ENCODE data around the gene ITGA8.
"Not testable (repeated sequence)": the region's sequence is repeated elsewhere in the genome, so short reads cannot be mapped to it uniquely, and the experiment has no call there.

ITGA8 gene

DNA sequence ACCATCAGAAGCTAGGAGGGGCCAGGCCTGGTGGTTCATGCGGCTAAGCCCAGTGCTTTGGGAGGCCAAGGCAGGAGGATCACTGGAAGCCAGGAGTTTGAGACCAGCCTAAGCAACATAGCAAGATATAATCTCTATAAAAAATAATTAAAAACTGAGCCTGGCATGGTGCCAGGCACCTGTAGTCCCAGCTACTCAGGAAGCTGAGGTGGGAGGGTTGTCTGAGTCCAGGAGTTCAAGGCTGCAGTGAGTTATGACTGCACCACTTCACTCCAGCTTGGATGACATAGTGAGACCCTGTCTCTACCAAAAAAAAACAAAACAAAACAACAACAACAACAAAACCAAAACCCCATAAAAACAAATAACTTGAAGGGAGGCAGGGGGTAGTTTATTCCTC is 175.7 kb downstream of the ITGA8 start:
- H3K4me2 ChIP-seq (ENCODE audit: low read length): no peak overlapping the region
- no peaks in the 10 kb centered on the region for H3K9me3 ChIP-seq (ENCODE audit: insufficient read depth, low read length)
- H3K27me3 ChIP-seq (ENCODE audit: low read depth, low read length): no peaks in the 10 kb centered on the region
- H2AFZ ChIP-seq (ENCODE audit: low read depth, low read length): no peak overlapping the region
- TF ChIP-seq EZH2phosphoT487 (IDR thresholded peaks at IDR 0.05; ENCODE audit: low read depth): no peak
- TF ChIP-seq, protein P1, sequence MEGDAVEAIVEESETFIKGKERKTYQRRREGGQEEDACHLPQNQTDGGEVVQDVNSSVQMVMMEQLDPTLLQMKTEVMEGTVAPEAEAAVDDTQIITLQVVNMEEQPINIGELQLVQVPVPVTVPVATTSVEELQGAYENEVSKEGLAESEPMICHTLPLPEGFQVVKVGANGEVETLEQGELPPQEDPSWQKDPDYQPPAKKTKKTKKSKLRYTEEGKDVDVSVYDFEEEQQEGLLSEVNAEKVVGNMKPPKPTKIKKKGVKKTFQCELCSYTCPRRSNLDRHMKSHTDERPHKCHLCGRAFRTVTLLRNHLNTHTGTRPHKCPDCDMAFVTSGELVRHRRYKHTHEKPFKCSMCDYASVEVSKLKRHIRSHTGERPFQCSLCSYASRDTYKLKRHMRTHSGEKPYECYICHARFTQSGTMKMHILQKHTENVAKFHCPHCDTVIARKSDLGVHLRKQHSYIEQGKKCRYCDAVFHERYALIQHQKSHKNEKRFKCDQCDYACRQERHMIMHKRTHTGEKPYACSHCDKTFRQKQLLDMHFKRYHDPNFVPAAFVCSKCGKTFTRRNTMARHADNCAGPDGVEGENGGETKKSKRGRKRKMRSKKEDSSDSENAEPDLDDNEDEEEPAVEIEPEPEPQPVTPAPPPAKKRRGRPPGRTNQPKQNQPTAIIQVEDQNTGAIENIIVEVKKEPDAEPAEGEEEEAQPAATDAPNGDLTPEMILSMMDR (IDR thresholded peaks at IDR 0.05; ENCODE audit: low read depth, low read length): no peak
- H3K9ac ChIP-seq (ENCODE audit: low read length): no peak overlapping the region
- no peaks in the 10 kb centered on the region for H3K79me2 ChIP-seq (ENCODE audit: low read length)
- no peak overlapping the region for H3K27ac ChIP-seq (ENCODE audit: low read length)
- no peaks in the 10 kb centered on the region for H3K36me3 ChIP-seq (replicated peaks; ENCODE audit: low read depth, low read length)
- H4K20me1 ChIP-seq (ENCODE audit: insufficient read depth, low read length): no peaks in the 10 kb centered on the region
- no peaks in the 10 kb centered on the region for H3K4me1 ChIP-seq (ENCODE audit: low read length)
- no peak overlapping the region for H3K4me3 ChIP-seq (ENCODE audit: low read length)

DNA sequence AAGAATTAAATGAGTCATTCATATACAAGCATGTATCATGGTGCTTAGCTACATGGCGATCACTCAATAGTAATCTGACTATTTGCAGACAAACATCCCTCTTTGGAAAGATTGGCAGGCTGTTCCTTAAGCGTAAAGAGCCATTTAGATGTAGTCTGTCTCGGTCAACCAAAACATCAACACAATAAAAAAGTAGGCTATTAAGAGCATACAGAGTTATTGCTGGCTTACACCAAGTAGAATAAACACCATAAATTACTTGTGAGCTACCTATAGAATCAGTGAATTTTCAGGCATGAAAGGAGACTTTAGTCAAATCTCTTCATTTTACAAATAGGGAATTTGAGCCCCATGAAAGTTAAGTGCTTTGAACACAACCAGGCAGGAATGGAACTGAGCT is 176.9 kb downstream of the ITGA8 start:
- no peaks in the 10 kb centered on the region for H3K4me1 ChIP-seq (ENCODE audit: low read length)
- no peaks in the 10 kb centered on the region for H4K20me1 ChIP-seq (ENCODE audit: insufficient read depth, low read length)
- H3K27me3 ChIP-seq (ENCODE audit: low read depth, low read length): no peaks in the 10 kb centered on the region
- no peak for TF ChIP-seq EZH2phosphoT487 (IDR thresholded peaks at IDR 0.05; ENCODE audit: low read depth)
- no peak overlapping the region for H3K4me3 ChIP-seq (ENCODE audit: low read length)
- no peak overlapping the region for H3K4me2 ChIP-seq (ENCODE audit: low read length)
- H3K9ac ChIP-seq (ENCODE audit: low read length): no peak overlapping the region
- H3K9me3 ChIP-seq (ENCODE audit: insufficient read depth, low read length): no peaks in the 10 kb centered on the region
- H3K27ac ChIP-seq (ENCODE audit: low read length): no peak overlapping the region
- H2AFZ ChIP-seq (ENCODE audit: low read depth, low read length): no peak overlapping the region
- H3K36me3 ChIP-seq (replicated peaks; ENCODE audit: low read depth, low read length): no peaks in the 10 kb centered on the region
- H3K79me2 ChIP-seq (ENCODE audit: low read length): no peaks in the 10 kb centered on the region

DNA sequence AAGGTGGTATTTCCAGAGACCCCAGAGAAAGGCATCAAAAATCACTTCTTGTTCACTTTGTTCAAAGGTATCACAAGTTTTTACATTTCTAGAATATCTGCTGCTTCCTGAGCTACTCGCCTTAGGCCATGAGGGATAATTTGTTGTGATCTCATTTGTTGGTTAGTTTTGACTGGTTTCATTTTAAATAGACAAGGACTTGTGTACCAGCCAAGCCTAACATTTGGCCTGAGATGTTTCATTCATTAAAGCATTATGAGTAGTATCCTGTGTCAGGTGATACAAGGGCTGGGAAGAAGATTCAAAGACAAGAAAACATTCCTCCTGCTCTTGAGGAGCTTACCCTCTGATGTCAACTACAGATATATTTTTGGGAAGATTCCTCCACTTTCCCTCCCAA is 178.3 kb downstream of the ITGA8 start:
- H3K9me3 ChIP-seq (ENCODE audit: insufficient read depth, low read length): no peaks in the 10 kb centered on the region
- no peak overlapping the region for H3K4me2 ChIP-seq (ENCODE audit: low read length)
- TF ChIP-seq, protein P1 (IDR thresholded peaks at IDR 0.05; ENCODE audit: low read depth, low read length): no peak
- TF ChIP-seq EZH2phosphoT487 (IDR thresholded peaks at IDR 0.05; ENCODE audit: low read depth): no peak
- no peaks in the 10 kb centered on the region for H3K4me1 ChIP-seq (ENCODE audit: low read length)
- no peak overlapping the region for H3K4me3 ChIP-seq (ENCODE audit: low read length)
- no peak overlapping the region for H2AFZ ChIP-seq (ENCODE audit: low read depth, low read length)
- no peaks in the 10 kb centered on the region for H4K20me1 ChIP-seq (ENCODE audit: insufficient read depth, low read length)
- no peaks in the 10 kb centered on the region for H3K79me2 ChIP-seq (ENCODE audit: low read length)
- H3K9ac ChIP-seq (ENCODE audit: low read length): no peak overlapping the region
- H3K27ac ChIP-seq (ENCODE audit: low read length): no peak overlapping the region
- no peaks in the 10 kb centered on the region for H3K36me3 ChIP-seq (replicated peaks; ENCODE audit: low read depth, low read length)
- H3K27me3 ChIP-seq (ENCODE audit: low read depth, low read length): no peaks in the 10 kb centered on the region

DNA sequence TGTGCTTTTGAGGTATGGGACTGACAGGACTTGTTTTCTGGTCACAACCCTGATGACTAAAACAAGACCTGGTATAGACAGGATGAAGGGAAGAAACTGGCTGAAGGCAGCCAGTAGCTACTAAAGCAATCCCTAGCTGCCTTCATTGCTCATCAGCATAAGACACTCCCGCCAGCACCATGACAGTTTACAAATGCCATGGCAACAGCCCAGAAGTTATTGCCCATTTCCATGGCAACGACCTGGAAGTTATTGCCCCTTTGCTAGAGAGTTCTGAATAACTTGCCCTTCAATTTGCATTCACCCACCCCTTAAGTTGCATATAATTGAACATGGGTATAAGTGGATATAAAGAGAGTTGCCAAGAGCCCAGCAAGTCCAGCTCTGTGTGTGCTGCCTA is 179.0 kb downstream of the ITGA8 start:
- Histone ChIP-seq H3K27me3 (ENCODE audit: low read depth, low read length) (no peaks in the 10 kb centered on the region), H3K9ac (ENCODE audit: low read length) (no peak overlapping the region), H3K4me2 (ENCODE audit: low read length) (no peak overlapping the region), H3K9me3 (ENCODE audit: insufficient read depth, low read length) (no peaks in the 10 kb centered on the region), H4K20me1 (ENCODE audit: insufficient read depth, low read length) (no peaks in the 10 kb centered on the region), H3K4me3 (ENCODE audit: low read length) (no peak overlapping the region), H3K4me1 (ENCODE audit: low read length) (no peaks in the 10 kb centered on the region), H2AFZ (ENCODE audit: low read depth, low read length) (no peak overlapping the region), H3K27ac (ENCODE audit: low read length) (no peak overlapping the region), H3K36me3 (replicated peaks; ENCODE audit: low read depth, low read length) (no peaks in the 10 kb centered on the region), H3K79me2 (ENCODE audit: low read length) (no peaks in the 10 kb centered on the region)
- TF ChIP-seq, protein P1 (IDR thresholded peaks at IDR 0.05; ENCODE audit: low read depth, low read length): no peak
- no peak for TF ChIP-seq EZH2phosphoT487 (IDR thresholded peaks at IDR 0.05; ENCODE audit: low read depth)

DNA sequence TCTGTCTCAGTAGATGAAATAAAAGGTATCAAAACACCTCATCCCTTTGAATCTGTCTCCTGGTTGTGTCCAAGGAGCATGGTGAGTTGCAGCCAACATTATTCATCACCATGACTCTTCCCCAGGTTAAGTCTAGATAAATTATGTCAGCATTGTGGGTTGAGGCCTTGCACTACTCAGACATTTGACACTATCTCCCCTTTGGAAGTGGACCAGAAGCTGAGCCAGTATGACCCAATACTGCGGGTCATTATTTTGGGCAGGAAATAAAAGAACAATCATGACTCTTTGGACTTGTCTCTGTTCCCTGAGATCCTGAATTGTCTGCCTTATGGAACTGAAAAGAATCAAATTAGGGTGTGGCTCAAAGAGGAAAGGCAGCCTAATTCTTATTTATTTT is 180.5 kb downstream of the ITGA8 start:
- Histone ChIP-seq H3K36me3 (replicated peaks; ENCODE audit: low read depth, low read length) (no peaks in the 10 kb centered on the region), H3K79me2 (ENCODE audit: low read length) (no peaks in the 10 kb centered on the region), H3K4me2 (ENCODE audit: low read length) (no peak overlapping the region), H2AFZ (ENCODE audit: low read depth, low read length) (no peak overlapping the region), H3K9ac (ENCODE audit: low read length) (no peak overlapping the region), H3K27me3 (ENCODE audit: low read depth, low read length) (no peaks in the 10 kb centered on the region), H4K20me1 (ENCODE audit: insufficient read depth, low read length) (no peaks in the 10 kb centered on the region), H3K4me1 (ENCODE audit: low read length) (no peaks in the 10 kb centered on the region), H3K9me3 (ENCODE audit: insufficient read depth, low read length) (no peaks in the 10 kb centered on the region), H3K27ac (ENCODE audit: low read length) (no peak overlapping the region), H3K4me3 (ENCODE audit: low read length) (no peak overlapping the region)
- no peak for TF ChIP-seq EZH2phosphoT487 (IDR thresholded peaks at IDR 0.05; ENCODE audit: low read depth)

DNA sequence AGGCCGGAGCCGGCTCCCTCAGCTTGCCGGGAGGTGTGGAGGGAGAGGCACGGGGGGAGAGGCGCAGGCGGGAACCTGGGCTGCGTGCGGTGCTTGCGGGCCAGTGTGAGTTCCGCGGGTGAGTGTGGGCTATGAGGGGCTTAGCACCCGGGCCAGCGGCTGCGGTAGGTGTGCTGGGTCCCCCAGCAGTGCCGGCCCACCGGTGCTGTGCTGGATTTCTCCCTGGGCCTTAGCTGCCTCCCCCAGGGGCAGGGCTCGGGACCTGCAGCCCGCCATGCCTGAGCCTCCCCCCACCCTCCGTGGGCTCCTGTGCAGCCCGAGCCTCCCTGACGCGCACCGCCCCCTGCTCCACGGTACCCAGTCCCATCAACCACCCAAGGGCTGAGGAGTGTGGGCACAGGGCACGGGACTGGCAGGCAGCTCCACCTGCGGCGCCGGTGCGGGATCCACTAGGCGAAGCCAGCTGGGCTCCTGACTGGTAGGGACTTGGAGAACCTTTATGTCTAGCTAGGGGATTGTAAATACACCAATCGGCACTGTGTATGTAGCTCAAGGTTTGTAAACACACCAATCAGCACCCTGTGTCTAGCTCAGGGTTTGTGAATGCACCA is 184.7 kb downstream of the ITGA8 start:
- not testable (repeated sequence) for H2AFZ ChIP-seq (ENCODE audit: low read depth, low read length); H3K9me3 ChIP-seq (ENCODE audit: insufficient read depth, low read length); H4K20me1 ChIP-seq (ENCODE audit: insufficient read depth, low read length); H3K4me2 ChIP-seq (ENCODE audit: low read length); H3K4me3 ChIP-seq (ENCODE audit: low read length); H3K27me3 ChIP-seq (ENCODE audit: low read depth, low read length); H3K27ac ChIP-seq (ENCODE audit: low read length); H3K9ac ChIP-seq (ENCODE audit: low read length); H3K4me1 ChIP-seq (ENCODE audit: low read length); H3K79me2 ChIP-seq (ENCODE audit: low read length); H3K36me3 ChIP-seq (replicated peaks; ENCODE audit: low read depth, low read length)
